NT2/D1 (cell line): ENCODE results near the gene TENM4.

Source experiments
- SUZ12 ChIP-seq: IDR thresholded peaks from 2 replicates; pipeline ENCODE4 v1.6.1; 2011; ENCODE audit not compliant: insufficient read length, insufficient read depth; ENCODE audit errors: extremely low read depth
- ZNF274 ChIP-seq: IDR thresholded peaks from 2 replicates; pipeline ENCODE4 v1.6.1; 2011; ENCODE audit warnings: mild to moderate bottlenecking, low read depth, low read length

GRCh38 chr11:78708388-78708787 is 732.4 kb downstream of the TENM4 start:
- no peak for TF ChIP-seq ZNF274
- no peak for TF ChIP-seq SUZ12
